IgD-negative memory B cell (primary cell): ENCODE data around the gene USP25. TPM values are rescaled to one million over a fixed set of nuclear protein-coding genes. Genes with fewer than 3 reads are reported as not detected.
A peak's percentile ranks its signal among the peaks of the same experiment; 100 is the strongest.

Experiments used
- H3K27ac Mint-ChIP-seq, 3 donors: one replicate each; pipeline ENCODE4 v1.8.0; 2020 to 2022; ENCODE audit warnings: mild to moderate bottlenecking in 3 of 3, mixed read lengths in 3 of 3, moderate library complexity in 1 of 3
- H3K27me3 Mint-ChIP-seq: one replicate; pipeline ENCODE4 v1.8.0; 2021; ENCODE audit warnings: mixed read lengths
- H3K36me3 Mint-ChIP-seq: one replicate; pipeline ENCODE4 v1.8.0; 2020; ENCODE audit warnings: mild to moderate bottlenecking, mixed read lengths
- H3K4me1 Mint-ChIP-seq, 3 donors: one replicate each; pipeline ENCODE4 v1.8.0; 2020 to 2022; ENCODE audit warnings: mixed read lengths in 3 of 3, mild to moderate bottlenecking in 1 of 3
- H3K4me3 Mint-ChIP-seq, 4 donors: one replicate each; pipeline ENCODE4 v1.8.0; 2020 to 2022; ENCODE audit warnings: mild to moderate bottlenecking in 4 of 4, mixed read lengths in 4 of 4, moderate library complexity in 3 of 4
- H3K9me3 Mint-ChIP-seq, 3 donors: one replicate each; pipeline ENCODE4 v1.8.0; 2020 to 2021; ENCODE audit warnings: mixed read lengths in 3 of 3, mild to moderate bottlenecking in 1 of 3
- polyA plus RNA-seq: library from polyadenylated mRNA; unstranded; fragments of 300-500 nt; fragmentation: Illumina TruSeq; gene quantifications from one replicate; pipeline ENCODE4 v1.2.3, GENCODE V29; 2021

Gene USP25
- polyA plus RNA-seq, 1 donor from 2014 or later = 7.4 TPM

DNA sequence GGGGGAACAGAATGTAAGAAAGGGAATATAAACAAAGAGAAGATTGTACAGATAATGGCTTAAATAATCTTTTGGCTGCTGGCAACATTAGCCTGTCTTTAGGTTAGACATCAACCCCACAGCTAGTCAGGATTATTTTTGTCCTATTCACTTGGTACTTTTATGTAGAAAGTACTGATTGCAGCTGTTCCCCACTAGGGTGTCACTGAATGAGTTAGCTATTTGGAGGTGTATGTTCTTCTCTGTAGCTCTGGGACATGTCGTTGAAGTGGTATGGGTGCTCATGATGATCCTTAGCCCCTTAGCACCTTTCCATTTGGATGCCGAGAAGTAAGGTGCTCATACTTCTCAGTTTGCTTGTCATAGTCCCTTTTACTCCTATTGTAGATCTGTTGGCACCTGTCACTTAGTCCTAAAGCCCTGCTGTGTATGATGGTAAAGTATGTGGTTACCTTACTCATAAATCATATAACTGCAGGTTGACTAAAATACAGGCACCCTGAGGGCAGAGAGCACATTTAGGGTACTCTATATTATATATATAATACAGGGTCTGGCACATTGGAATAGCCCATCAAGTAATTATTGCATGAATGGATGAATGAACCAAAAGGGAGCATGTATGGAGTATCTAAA is 64.6 kb downstream of the USP25 start:
- H3K4me1 Mint-ChIP-seq = peaks cover 12 to 24% (median 19%) of the 10 kb centered on the region in 3 donors

DNA sequence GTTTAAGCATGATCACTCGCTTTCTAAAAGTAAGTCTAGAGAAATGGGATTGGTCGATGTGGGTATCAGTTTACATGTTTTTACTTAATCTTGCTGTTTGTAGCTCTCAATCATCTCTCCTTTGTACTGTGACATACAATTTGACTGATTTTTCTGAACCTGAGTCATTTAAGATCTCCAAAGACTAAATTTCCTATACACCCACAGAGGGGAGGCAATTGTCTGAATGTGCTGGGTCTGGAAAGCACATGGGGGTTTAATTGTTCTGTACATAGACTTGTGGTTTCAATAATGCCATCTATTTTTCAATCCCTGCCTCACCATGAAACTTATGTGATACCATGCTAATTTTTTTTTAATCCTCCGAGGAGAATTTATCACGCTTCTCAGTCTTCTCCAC is 65.8 kb downstream of the USP25 start:
- H3K4me1 Mint-ChIP-seq = peaks cover 10 to 23% (median 16%) of the 10 kb centered on the region in 3 donors
- H3K9me3 Mint-ChIP-seq = no peaks in the 10 kb centered on the region
- H3K27ac Mint-ChIP-seq = no peak overlapping the region
- H3K4me3 Mint-ChIP-seq = no peak overlapping the region
- H3K36me3 Mint-ChIP-seq = peaks cover 4% of the 10 kb centered on the region
- H3K27me3 Mint-ChIP-seq = no peaks in the 10 kb centered on the region

More for the DNA sequence above, 64.6 kb downstream of the USP25 start:
- H3K4me3 Mint-ChIP-seq = no peak overlapping the region
- no peaks in the 10 kb centered on the region for H3K9me3 Mint-ChIP-seq
- H3K36me3 Mint-ChIP-seq = peaks cover 4% of the 10 kb centered on the region
- no peak overlapping the region for H3K27ac Mint-ChIP-seq
- H3K27me3 Mint-ChIP-seq = no peaks in the 10 kb centered on the region

DNA sequence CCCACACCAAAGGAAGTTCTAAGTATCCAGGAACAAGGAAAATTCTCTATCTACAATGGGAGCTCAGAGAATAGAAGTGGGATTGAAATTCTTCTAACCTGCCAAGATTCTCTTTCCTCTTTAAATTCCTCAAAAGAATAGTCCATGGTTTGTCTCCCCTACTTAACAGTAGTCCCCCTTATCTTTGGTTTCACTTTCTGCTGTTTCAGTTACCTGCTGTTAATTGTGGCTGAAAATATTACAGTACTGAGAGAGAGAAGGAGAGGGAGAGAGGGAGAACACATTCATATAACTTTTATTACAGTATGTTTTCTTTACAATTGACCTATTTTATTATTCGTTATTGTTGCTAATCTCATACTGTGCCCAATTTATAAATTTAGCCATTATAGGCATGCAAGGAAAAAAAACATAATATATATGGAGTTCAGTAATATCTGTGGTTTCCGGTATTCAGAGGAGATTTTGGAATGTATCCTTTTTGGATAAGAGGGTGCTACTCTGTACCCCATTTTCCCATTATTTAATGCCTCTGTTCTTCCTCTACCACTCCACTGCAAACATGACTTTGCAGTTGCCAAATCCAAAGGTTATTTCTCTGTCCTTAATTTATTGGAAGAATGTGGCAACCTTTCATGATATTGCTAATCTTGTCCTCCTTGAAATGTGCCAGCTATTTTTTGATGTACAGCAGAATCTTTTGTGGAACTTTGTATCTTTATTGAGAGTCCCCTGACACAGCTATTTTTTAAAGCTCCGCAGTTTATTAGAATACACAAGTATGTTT is 68.0 kb downstream of the USP25 start:
- H3K27me3 Mint-ChIP-seq = no peaks in the 10 kb centered on the region
- H3K4me1 Mint-ChIP-seq = peaks cover 12 to 29% (median 21%) of the 10 kb centered on the region in 3 donors
- H3K27ac Mint-ChIP-seq = peak overlapping the region in 1 of 3 donors; percentile 50
- no peak overlapping the region for H3K4me3 Mint-ChIP-seq
- no peaks in the 10 kb centered on the region for H3K9me3 Mint-ChIP-seq
- H3K36me3 Mint-ChIP-seq = peaks cover 5% of the 10 kb centered on the region

DNA sequence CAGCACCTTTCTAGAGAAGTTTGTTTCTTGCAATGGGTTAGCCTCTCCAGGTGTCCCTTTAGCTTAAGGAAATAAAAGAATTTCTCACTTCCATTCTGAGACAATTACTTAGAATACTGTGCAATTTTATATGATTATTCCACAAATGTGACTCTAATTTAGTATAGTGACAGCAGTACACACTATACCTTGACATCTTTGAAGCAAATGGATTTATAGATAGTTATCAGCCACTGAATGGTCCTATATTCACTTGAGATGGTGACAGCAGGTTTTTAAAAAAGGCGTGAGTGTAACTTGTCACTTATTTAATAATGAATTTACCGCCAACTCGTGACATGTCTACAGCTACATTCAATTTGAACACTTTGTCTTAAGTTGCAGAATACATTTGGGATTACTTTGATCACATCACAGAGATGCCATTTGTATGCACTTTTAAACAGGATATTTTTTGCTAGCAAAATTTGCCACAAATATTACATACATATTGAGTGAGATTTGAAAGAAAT is 71.6 kb downstream of the USP25 start:
- Mint-ChIP-seq H3K27ac (no peak overlapping the region), H3K4me1 (peaks cover 7 to 15% (median 13%) of the 10 kb centered on the region in 3 donors), H3K9me3 (no peaks in the 10 kb centered on the region), H3K36me3 (peaks cover 7% of the 10 kb centered on the region), H3K27me3 (no peaks in the 10 kb centered on the region), H3K4me3 (no peak overlapping the region)

DNA sequence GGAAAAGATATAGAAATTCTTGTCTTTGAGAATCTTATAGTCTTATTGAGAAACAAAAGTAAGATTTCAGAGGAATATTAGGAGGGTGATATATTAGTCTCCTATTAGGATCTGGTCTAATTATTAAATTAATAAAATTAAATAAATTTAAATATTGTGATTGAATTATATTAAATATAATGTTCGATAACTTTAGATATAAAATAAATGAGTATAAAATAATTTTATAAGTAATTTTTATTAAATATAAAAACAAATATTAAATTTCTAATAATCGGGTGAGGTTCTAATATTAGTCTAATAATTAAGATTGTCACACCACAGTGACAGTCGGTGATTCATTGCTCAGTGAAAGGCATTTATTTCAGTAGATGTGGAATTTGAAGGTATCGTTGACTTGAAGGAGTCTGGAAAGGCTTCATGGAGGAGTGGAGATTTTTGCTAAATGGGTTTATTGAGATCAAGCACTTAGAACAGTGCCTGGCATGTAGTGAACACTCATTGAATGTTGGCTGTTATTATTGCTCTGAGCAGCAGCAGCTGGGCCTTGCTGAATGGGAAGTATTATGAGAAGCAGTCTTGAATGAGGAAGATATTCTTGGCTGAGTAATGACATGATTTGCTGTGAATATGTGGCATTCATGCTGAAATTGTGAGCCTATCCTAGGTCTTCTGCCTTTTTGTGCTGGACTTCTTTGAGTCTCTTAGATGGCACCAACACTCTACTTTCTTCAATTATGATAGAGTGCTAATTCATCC is 74.6 kb downstream of the USP25 start:
- H3K36me3 Mint-ChIP-seq = peaks cover 8% of the 10 kb centered on the region
- H3K27ac Mint-ChIP-seq = no peak overlapping the region
- H3K27me3 Mint-ChIP-seq = no peaks in the 10 kb centered on the region
- peaks cover 5 to 7% (median 7%) of the 10 kb centered on the region in 3 donors for H3K4me1 Mint-ChIP-seq
- H3K4me3 Mint-ChIP-seq = no peak overlapping the region
- H3K9me3 Mint-ChIP-seq = no peaks in the 10 kb centered on the region

DNA sequence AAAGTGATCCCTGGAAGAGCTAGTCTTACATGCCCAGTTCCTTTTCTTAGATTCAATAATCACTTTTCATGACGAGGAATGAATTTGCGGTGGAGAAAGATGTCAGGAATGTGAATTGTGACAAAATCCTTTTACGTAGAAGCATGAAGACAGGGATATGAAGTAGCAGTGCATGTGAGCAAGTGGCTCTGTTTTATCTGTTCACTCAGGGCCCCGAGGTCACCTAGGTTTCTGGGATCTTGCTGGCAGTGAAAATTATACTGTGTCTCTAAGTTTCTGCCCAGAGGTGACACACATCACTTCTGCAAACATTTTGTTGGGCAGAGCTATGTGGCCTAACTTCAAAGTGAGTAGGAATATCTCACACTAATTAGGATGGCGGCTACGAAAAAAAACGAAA is 79.3 kb downstream of the USP25 start:
- Mint-ChIP-seq H3K4me1 (peaks cover 0 to 2% (median 2%) of the 10 kb centered on the region in 3 donors), H3K36me3 (peaks cover 31% of the 10 kb centered on the region), H3K27me3 (no peaks in the 10 kb centered on the region), H3K4me3 (no peak overlapping the region), H3K27ac (no peak overlapping the region), H3K9me3 (peaks cover 2 to 12% (median 10%) of the 10 kb centered on the region in 3 donors)

DNA sequence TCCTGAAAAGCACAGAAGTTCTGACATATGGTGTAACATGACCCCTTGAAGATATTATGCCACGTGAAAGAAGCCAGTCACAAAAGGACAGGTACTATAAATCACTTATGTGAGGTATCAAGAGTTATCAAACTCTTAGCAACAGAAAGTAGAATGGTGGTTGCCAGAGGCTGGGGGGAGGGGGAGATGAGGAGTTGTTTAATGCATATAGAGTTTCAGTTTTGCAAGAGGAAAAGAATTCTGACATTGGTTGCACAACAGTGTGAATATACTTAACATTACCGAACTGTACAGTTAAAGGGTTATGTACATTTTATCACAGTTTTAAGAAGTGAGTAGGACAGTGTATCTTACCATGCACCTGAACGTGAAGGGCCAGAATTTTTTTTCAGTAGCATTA is 80.0 kb downstream of the USP25 start:
- Mint-ChIP-seq H3K4me1 (peaks cover 0 to 2% (median 0%) of the 10 kb centered on the region in 3 donors), H3K27ac (no peak overlapping the region), H3K9me3 (peaks cover 4 to 19% (median 15%) of the 10 kb centered on the region in 3 donors), H3K4me3 (no peak overlapping the region), H3K27me3 (no peaks in the 10 kb centered on the region), H3K36me3 (peaks cover 38% of the 10 kb centered on the region)

DNA sequence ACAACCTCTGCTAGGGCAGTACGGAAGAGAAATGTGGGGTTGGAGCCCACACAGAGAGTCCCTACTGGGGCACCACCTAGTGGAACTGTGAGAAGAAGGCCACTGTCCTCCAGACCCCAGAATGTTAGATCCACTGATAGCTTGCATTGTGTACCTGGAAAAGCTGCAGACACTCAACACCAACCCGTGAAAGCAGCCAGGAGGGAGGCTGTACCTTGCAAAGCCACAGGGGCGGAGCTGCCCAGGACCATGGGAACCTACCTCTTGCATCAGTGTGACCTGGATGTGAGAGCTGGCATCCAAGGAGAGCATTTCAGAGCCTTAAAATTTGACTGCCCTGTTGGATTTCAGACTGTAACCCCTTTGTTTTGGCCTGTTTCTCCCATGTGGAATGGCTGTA is 85.5 kb downstream of the USP25 start:
- peaks cover 6 to 22% (median 15%) of the 10 kb centered on the region in 3 donors for H3K9me3 Mint-ChIP-seq
- peaks cover 49% of the 10 kb centered on the region for H3K36me3 Mint-ChIP-seq
- no peak overlapping the region for H3K4me3 Mint-ChIP-seq
- H3K27ac Mint-ChIP-seq = no peak overlapping the region
- peaks cover 0 to 2% (median 0%) of the 10 kb centered on the region in 3 donors for H3K4me1 Mint-ChIP-seq
- no peaks in the 10 kb centered on the region for H3K27me3 Mint-ChIP-seq

DNA sequence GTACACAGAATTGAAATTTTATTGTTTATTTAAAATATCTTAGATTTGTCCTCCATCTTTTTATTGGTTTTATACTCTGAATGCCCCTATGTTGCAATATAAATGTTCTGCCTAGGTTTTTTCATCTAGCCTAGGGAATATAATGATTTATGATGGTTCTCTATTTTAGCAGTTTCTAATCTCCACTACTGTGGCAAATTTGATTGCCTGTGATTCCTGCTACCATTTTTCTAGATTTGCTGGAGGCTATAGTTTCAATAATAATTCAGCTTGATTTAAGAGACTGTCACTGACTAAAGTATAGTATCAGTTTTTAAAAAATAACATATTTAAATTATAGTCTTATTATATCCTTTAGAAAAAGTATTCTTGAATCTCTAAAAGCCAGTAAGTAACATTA is 90.5 kb downstream of the USP25 start:
- no peak overlapping the region for H3K27ac Mint-ChIP-seq
- H3K36me3 Mint-ChIP-seq = peaks cover 17% of the 10 kb centered on the region
- H3K27me3 Mint-ChIP-seq = no peaks in the 10 kb centered on the region
- peaks cover 0 to 3% (median 1%) of the 10 kb centered on the region in 3 donors for H3K4me1 Mint-ChIP-seq
- peaks cover 0 to 2% (median 0%) of the 10 kb centered on the region in 3 donors for H3K9me3 Mint-ChIP-seq
- H3K4me3 Mint-ChIP-seq = no peak overlapping the region

DNA sequence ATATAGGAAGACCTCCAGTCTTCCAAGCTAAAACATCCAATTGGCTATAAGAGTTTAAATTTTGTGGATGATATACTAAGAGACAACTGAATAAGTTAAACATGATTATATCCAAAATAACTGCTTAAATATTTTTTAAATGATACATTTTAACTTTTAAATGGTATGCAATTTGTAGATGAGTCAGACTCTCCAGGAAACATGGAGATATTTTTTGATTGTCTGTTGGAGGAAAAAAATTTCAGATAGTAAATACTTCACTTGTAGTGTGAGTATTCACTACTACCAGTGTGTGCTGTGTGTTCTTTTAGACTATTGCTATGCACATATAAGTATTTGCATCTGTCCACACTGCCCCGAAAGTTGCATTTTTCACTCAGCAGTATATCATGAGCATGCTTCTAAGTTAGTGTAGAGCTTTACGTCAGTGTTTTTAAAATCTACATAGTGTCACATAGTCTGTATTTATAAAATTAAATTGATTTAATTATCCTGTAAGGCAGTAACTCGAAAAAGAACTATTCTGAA is 91.1 kb downstream of the USP25 start:
- no peak overlapping the region for H3K4me3 Mint-ChIP-seq
- peaks cover 0 to 2% (median 0%) of the 10 kb centered on the region in 3 donors for H3K9me3 Mint-ChIP-seq
- peaks cover 0 to 3% (median 2%) of the 10 kb centered on the region in 3 donors for H3K4me1 Mint-ChIP-seq
- H3K27ac Mint-ChIP-seq = no peak overlapping the region
- H3K27me3 Mint-ChIP-seq = no peaks in the 10 kb centered on the region
- peaks cover 13% of the 10 kb centered on the region for H3K36me3 Mint-ChIP-seq

DNA sequence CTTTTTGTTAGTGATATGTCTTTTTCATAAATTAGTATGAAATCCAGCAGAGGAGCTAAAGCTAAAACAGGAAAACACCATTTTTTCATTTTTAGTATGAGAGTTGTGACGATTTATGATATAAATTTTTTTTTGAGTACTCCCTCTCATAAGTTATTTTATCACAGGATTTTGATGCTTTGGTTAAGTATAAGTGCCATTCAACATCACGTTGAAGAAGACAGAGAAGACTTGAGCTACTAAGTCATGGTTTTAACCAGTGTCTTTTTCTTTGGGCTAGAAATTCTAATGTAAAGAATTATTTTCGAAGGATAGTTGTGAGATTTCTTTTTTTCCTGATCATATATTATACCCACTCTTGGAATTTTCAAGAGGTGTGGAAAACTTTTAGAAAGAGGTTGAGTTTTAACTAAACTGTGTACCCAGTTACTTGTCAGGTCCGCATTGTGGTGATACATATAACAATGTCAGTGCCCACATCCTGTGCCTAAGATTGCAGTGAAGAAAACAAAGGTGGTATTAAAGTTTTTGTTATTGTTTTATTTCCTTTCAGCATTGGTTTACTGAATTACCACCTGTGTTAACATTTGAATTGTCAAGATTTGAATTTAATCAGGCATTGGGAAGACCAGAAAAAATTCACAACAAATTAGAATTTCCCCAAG is 93.8 kb downstream of the USP25 start:
- Mint-ChIP-seq H3K27ac (no peak overlapping the region), H3K4me1 (peaks cover 1 to 4% (median 3%) of the 10 kb centered on the region in 3 donors), H3K9me3 (no peaks in the 10 kb centered on the region)

DNA sequence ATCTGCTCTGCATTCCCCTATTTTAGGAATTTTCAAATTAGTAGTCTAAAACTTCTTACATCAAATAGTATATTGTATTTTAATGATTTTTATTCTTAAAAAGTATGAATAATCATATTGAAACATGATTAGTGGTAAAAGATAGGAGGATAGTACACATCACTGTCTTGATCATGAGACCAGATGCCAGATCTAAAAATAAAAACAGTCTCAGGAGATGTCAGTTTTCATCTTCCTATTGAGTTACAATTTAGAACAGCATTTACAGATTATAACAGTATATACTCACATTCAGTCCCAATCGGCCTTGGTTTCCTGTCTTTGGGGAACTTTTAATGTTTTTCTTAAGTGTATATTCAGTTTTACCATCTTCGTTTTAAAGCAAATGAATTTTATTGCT is 95.9 kb downstream of the USP25 start:
- Mint-ChIP-seq H3K4me3 (no peak overlapping the region), H3K9me3 (no peaks in the 10 kb centered on the region), H3K27ac (peak overlapping the region in 1 of 3 donors; percentile 5), H3K27me3 (no peaks in the 10 kb centered on the region), H3K36me3 (peaks cover 8% of the 10 kb centered on the region), H3K4me1 (peaks cover 1 to 4% (median 3%) of the 10 kb centered on the region in 3 donors)

More for the DNA sequence above, 93.8 kb downstream of the USP25 start:
- no peak overlapping the region for H3K4me3 Mint-ChIP-seq
- H3K27me3 Mint-ChIP-seq = no peaks in the 10 kb centered on the region
- peaks cover 8% of the 10 kb centered on the region for H3K36me3 Mint-ChIP-seq

DNA sequence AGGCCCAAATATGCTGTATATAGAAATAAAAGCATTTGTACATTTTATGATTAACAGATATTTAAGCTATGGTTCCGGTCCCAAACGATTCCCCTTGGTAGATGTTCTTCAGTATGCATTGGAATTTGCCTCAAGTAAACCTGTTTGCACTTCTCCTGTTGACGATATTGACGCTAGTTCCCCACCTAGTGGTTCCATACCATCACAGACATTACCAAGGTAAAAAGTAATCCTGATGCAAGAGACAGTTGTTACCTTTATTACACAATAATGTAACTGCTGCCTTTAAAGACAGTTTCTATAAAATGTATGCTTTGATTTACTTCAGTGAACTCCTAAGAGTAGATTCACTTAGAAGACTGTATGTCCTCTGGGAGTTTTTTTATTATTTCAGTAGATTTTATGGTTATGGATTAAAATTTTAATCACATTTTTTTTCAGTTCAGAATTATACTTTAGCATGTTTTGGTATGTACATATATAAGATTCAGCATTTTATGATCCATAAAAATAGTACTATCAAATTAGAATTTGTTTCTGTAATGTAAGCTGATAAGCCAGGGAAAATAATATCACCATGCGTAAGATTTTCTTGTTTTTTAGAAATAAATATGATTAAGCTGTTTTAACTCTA is 96.5 kb downstream of the USP25 start:
- Mint-ChIP-seq H3K36me3 (peaks cover 10% of the 10 kb centered on the region), H3K27me3 (no peaks in the 10 kb centered on the region), H3K27ac (peak overlapping the region in 1 of 3 donors; percentile 5), H3K4me3 (no peak overlapping the region), H3K4me1 (peaks cover 1 to 4% (median 3%) of the 10 kb centered on the region in 3 donors), H3K9me3 (no peaks in the 10 kb centered on the region)
